HEK293 (cell line): ENCODE results near the gene ANKRD6.

Experiments
- CTCF ChIA-PET: fragments of 350-600 bp; formaldehyde crosslinking; extraction: SDS; loops from one replicate; lab custom pipeline; 2021; ENCODE audit warnings: antibody characterized with exemption; lab: Yijun Ruan, JAX
- POLR2A ChIA-PET: fragments of 300-600 bp; formaldehyde crosslinking; extraction: SDS; loops from one replicate; lab custom pipeline; 2020; ENCODE audit warnings: antibody characterized with exemption, inconsistent platforms; lab: Yijun Ruan, JAX
- H3K27ac ChIP-seq: fragments of 200-500 bp; sonication (Bioruptor generic); 2 replicates; pipeline ENCODE4 v1.5.1; 2014; ENCODE audit warnings: low read depth, low read length, control low read depth, inconsistent platforms; ENCODE audit errors: extremely low read depth
- H3K36me3 ChIP-seq, 2 experiments: fragments of 200-500 bp in 1 of 2; sonication (Bioruptor generic) in 1 of 2; 1 replicate in 1 of 2; 2 replicates in 1 of 2; pipeline ENCODE4 v1.5.1; 2014 to 2017; ENCODE audit warnings: inconsistent platforms in 2 of 2, low read length in 2 of 2; ENCODE audit not compliant: control insufficient read depth in 2 of 2, insufficient read depth in 1 of 2
- H3K4me1 ChIP-seq: fragments of 200-500 bp; sonication (Bioruptor generic); 2 replicates; pipeline ENCODE4 v1.5.1; 2014; ENCODE audit warnings: mild to moderate bottlenecking, low read length, inconsistent platforms; ENCODE audit not compliant: control insufficient read depth, insufficient read depth
- H3K4me3 ChIP-seq: 2 replicates; pipeline ENCODE4 v1.5.1; 2011; ENCODE audit warnings: low read depth, mild to moderate bottlenecking, control low read depth, low read length, moderate library complexity
- H3K9me3 ChIP-seq: fragments of 200-500 bp; sonication (Bioruptor generic); 2 replicates; pipeline ENCODE4 v1.5.1; 2014; ENCODE audit warnings: low read depth, low read length, inconsistent platforms; ENCODE audit not compliant: control insufficient read depth, insufficient read depth
- GLI2 ChIP-seq: fragments of 450-650 bp; formaldehyde crosslinking; IDR thresholded peaks from 2 replicates; pipeline ENCODE4; 2017; ENCODE audit warnings: missing biosample characterization, missing genetic modification characterization, low read depth, borderline replicate concordance
- IKZF3 ChIP-seq: fragments of 450-650 bp; IDR thresholded peaks from 2 replicates; pipeline ENCODE4 v1.5.0; 2018; ENCODE audit warnings: missing biosample characterization, mild to moderate bottlenecking, missing genetic modification characterization, moderate library complexity
- PBX3 ChIP-seq: sonication (generic); formaldehyde crosslinking; IDR thresholded peaks from 2 replicates; pipeline ENCODE4 v1.8.1; 2022; ENCODE audit warnings: mild to moderate bottlenecking, moderate library complexity, missing genetic modification reagents
- TRIM28 ChIP-seq: IDR thresholded peaks from 2 replicates; pipeline ENCODE4 v1.6.1; 2011; ENCODE audit warnings: low read length, control low read depth, borderline replicate concordance
- ZBTB17 ChIP-seq: fragments of 450-650 bp; formaldehyde crosslinking; IDR thresholded peaks from 2 replicates; pipeline ENCODE4 v1.5.1; 2016; ENCODE audit warnings: missing biosample characterization, missing genetic modification characterization
- ZBTB8A ChIP-seq: fragments of 450-650 bp; formaldehyde crosslinking; IDR thresholded peaks from 2 replicates; pipeline ENCODE4 v1.5.1; 2016; ENCODE audit warnings: missing biosample characterization, missing genetic modification characterization
- ZFHX2 ChIP-seq: fragments of 450-650 bp; formaldehyde crosslinking; conservative IDR thresholded peaks from 2 replicates; pipeline ENCODE4 v1.5.1; 2016; ENCODE audit warnings: missing biosample characterization, missing genetic modification characterization
- ZFP41 ChIP-seq: fragments of 450-650 bp; formaldehyde crosslinking; IDR thresholded peaks from 2 replicates; pipeline ENCODE4 v1.5.1; 2016; ENCODE audit warnings: missing biosample characterization, missing genetic modification characterization, borderline replicate concordance
- ZNF169 ChIP-seq: fragments of 450-650 bp; formaldehyde crosslinking; IDR thresholded peaks from 2 replicates; pipeline ENCODE4 v1.5.1; 2016; ENCODE audit warnings: missing biosample characterization, missing genetic modification characterization
- ZNF214 ChIP-seq: fragments of 450-650 bp; formaldehyde crosslinking; IDR thresholded peaks from 2 replicates; pipeline ENCODE4 v1.5.1; 2017; ENCODE audit warnings: missing biosample characterization, mild to moderate bottlenecking, missing genetic modification characterization, borderline replicate concordance
- ZNF223 ChIP-seq: fragments of 450-650 bp; formaldehyde crosslinking; IDR thresholded peaks from 2 replicates; pipeline ENCODE4 v1.5.1; 2016; ENCODE audit warnings: missing biosample characterization, missing genetic modification characterization
- ZNF280D ChIP-seq: fragments of 450-650 bp; formaldehyde crosslinking; IDR thresholded peaks from 2 replicates; pipeline ENCODE4 v1.5.1; 2016; ENCODE audit warnings: missing biosample characterization, missing genetic modification characterization
- ZNF311 ChIP-seq: fragments of 450-650 bp; formaldehyde crosslinking; IDR thresholded peaks from 2 replicates; pipeline ENCODE4 v1.5.1; 2017; ENCODE audit warnings: missing biosample characterization, missing genetic modification characterization, borderline replicate concordance
- ZNF350 ChIP-seq: fragments of 450-650 bp; formaldehyde crosslinking; IDR thresholded peaks from 2 replicates; pipeline ENCODE4 v1.5.0; 2017; ENCODE audit warnings: missing biosample characterization, mild to moderate bottlenecking, missing genetic modification characterization
- ZNF394 ChIP-seq: fragments of 450-650 bp; formaldehyde crosslinking; IDR thresholded peaks from 2 replicates; pipeline ENCODE4 v1.5.1; 2016; ENCODE audit warnings: missing biosample characterization, missing genetic modification characterization, mild to moderate bottlenecking, moderate library complexity, borderline replicate concordance
- ZNF560 ChIP-seq: fragments of 450-650 bp; formaldehyde crosslinking; IDR thresholded peaks from 2 replicates; pipeline ENCODE4 v1.5.1; 2017; ENCODE audit warnings: missing biosample characterization, missing genetic modification characterization, borderline replicate concordance
- ZNF596 ChIP-seq: fragments of 450-650 bp; IDR thresholded peaks from 2 replicates; pipeline ENCODE4 v1.5.0; 2018; ENCODE audit warnings: missing biosample characterization, mild to moderate bottlenecking, missing genetic modification characterization, moderate library complexity
- ZNF610 ChIP-seq: fragments of 450-650 bp; formaldehyde crosslinking; IDR thresholded peaks from 2 replicates; pipeline ENCODE4 v1.5.1; 2016; ENCODE audit warnings: missing biosample characterization, missing genetic modification characterization, borderline replicate concordance
- ZNF629 ChIP-seq: fragments of 450-650 bp; formaldehyde crosslinking; IDR thresholded peaks from 2 replicates; pipeline ENCODE4 v1.5.1; 2017; ENCODE audit warnings: missing biosample characterization, missing genetic modification characterization
- ZNF692 ChIP-seq: fragments of 450-650 bp; formaldehyde crosslinking; IDR thresholded peaks from 2 replicates; pipeline ENCODE4 v1.5.1; 2016; ENCODE audit warnings: missing biosample characterization, missing genetic modification characterization
- ZSCAN4 ChIP-seq: fragments of 450-650 bp; formaldehyde crosslinking; IDR thresholded peaks from 2 replicates; pipeline ENCODE4 v1.5.1; 2017; ENCODE audit warnings: missing biosample characterization, missing genetic modification characterization
- TF ChIP-seq, protein P1 (sequence below): fragments of 450-650 bp; formaldehyde crosslinking; IDR thresholded peaks from 2 replicates; pipeline ENCODE4 v1.5.1; 2016; ENCODE audit warnings: missing biosample characterization, missing genetic modification characterization, borderline replicate concordance
- TF ChIP-seq, protein P2 (sequence below): fragments of 450-650 bp; formaldehyde crosslinking; IDR thresholded peaks from 2 replicates; pipeline ENCODE4 v1.5.1; 2016; ENCODE audit warnings: missing biosample characterization, missing genetic modification characterization

The ANKRD6 gene

GRCh38 chr6:89430201-89430962 lies 2.6 kb upstream of the ANKRD6 start (continued):
- no peak for TF ChIP-seq ZNF311
- TF ChIP-seq ZSCAN4: no peak
- TF ChIP-seq ZBTB8A (tag by site-specific recombination): peak; percentile 45
- TF ChIP-seq, protein P1, sequence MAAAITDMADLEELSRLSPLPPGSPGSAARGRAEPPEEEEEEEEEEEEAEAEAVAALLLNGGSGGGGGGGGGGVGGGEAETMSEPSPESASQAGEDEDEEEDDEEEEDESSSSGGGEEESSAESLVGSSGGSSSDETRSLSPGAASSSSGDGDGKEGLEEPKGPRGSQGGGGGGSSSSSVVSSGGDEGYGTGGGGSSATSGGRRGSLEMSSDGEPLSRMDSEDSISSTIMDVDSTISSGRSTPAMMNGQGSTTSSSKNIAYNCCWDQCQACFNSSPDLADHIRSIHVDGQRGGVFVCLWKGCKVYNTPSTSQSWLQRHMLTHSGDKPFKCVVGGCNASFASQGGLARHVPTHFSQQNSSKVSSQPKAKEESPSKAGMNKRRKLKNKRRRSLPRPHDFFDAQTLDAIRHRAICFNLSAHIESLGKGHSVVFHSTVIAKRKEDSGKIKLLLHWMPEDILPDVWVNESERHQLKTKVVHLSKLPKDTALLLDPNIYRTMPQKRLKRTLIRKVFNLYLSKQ (tag by site-specific recombination): no peak
- TF ChIP-seq ZBTB17: peak; percentile 44; the same call in 1 of the 2 replicates
- TF ChIP-seq ZNF560: no peak
- TF ChIP-seq ZNF214 (tag by site-specific recombination): no peak

- POLR2A ChIA-PET: interaction anchor here (0.6 to 1.6 kb wide), 4 partner anchors 22 to 353 kb away, joined by 3 to 6 read pairs (median 4); partner anchors contain the start of genes LYRM2, PNRC1 and RRAGD
- Histone ChIP-seq H3K4me1 (peaks cover 24% of the 10 kb centered on the region), H3K27ac (peak overlapping the region; percentile 86), H3K9me3 (no peaks in the 10 kb centered on the region), H3K36me3 (no peaks in the 10 kb centered on the region), H3K4me3 (peak overlapping the region; percentile 83)
- CTCF ChIA-PET: interaction anchor here (0.6 to 3.8 kb wide), 21 partner anchors 10 to 499 kb away, joined by 3 to 47 read pairs (median 5); partner anchors contain the start of gene LYRM2
- TF ChIP-seq ZNF394 (tag by site-specific recombination) (no peak), ZNF596 (tag by site-specific recombination) (peak; percentile 6; the same call in 1 of the 2 replicates), PBX3 (CRISPR knock-in tag) (no peak), ZFHX2 (tag by site-specific recombination) (peak; percentile 71), ZNF629 (tag by site-specific recombination) (0 out of 2 replicates have a peak, but pooled peaks have one; percentile 10), ZFP41 (tag by site-specific recombination) (no peak), ZNF280D (tag by site-specific recombination) (no peak), ZNF350 (tag by site-specific recombination) (no peak), ZNF223 (tag by site-specific recombination) (no peak), ZNF610 (no peak), ZNF692 (peak; percentile 54; the same call in 1 of the 2 replicates), GLI2 (tag by site-specific recombination) (no peak), IKZF3 (tag by site-specific recombination) (no peak), TRIM28 (peak; percentile 59; the same call in 1 of the 2 replicates), ZNF169 (tag by site-specific recombination) (no peak)
- TF ChIP-seq, protein P2, sequence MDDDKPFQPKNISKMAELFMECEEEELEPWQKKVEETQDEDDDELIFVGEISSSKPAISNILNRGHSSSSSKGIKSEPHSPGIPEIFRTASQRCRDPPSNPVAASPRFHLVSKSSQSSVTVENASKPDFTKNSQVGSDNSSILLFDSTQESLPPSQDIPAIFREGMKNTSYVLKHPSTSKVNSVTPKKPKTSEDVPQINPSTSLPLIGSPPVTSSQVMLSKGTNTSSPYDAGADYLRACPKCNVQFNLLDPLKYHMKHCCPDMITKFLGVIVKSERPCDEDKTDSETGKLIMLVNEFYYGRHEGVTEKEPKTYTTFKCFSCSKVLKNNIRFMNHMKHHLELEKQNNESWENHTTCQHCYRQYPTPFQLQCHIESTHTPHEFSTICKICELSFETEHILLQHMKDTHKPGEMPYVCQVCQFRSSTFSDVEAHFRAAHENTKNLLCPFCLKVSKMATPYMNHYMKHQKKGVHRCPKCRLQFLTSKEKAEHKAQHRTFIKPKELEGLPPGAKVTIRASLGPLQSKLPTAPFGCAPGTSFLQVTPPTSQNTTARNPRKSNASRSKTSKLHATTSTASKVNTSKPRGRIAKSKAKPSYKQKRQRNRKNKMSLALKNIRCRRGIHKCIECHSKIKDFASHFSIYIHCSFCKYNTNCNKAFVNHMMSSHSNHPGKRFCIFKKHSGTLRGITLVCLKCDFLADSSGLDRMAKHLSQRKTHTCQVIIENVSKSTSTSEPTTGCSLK: no peak
These were observed 549 bp downstream of the ANKRD6 start for GRCh38 chr6:89433252-89434149.
